GM18858 (cell line): ENCODE data around the gene LMTK2.

ENCODE experiments used
- ATAC-seq: cut with Tn5 transposase; IDR thresholded peaks from one replicate; pipeline ENCODE4 v1.9.1; 2021; ENCODE audit not compliant: unreplicated experiment

Gene LMTK2

GRCh38 chr7:98233219-98234070 is 126.8 kb downstream of the LMTK2 start:
- no peak for ATAC-seq

DNA sequence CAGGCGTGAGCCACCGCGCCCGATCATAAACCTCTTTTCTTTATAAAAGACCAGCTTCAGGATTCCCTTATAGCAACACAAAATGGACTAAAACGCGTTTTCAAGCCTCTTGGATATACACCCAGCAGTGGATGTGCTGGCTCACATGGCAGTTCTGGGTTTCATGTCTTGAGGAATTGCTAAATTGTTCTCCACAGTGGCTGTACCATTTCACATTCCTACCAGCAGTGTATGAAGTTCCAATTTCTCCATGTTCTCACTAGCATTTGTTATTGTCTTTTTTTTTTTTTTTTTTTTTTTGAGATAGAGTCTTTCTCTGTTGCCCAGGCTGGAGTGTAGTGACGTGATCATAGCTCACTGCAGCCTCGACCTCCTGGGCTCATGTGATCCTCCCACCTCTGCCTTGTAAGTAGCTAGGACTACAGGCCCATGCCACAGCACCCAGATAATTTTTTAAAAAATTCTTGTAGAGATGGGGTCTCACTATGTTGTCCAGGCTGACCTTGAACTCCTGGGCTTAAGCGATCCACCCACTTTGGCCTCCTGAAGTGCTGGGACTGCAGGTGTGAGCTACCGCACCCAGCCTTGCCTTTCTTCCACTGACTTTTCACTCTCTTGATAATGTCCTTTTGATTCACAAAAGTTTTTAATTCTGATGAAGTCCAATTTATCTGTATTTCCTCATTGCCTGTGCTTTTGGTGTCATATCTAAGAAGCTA is 127.9 kb downstream of the LMTK2 start:
- no peak for ATAC-seq

DNA sequence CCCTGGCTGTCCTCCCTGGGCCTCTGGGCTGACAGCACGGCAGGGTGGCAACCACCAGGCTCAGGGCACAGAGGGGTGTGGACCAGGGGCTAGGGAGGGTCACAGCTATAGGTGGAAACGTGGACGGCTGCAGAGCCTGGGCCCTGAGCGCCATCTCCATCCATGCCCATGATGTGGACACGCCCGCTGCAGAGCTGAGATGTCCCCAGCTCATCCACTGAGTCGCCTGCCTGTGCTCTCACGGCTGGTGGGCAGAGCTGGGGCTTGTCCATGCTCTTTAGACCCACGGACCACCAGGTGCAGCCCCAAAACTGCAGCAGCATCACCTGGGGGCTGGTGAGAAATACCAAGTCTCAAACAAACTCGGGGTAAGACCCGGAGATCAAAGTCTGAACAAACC is 129.2 kb downstream of the LMTK2 start:
- ATAC-seq, result no peak

DNA sequence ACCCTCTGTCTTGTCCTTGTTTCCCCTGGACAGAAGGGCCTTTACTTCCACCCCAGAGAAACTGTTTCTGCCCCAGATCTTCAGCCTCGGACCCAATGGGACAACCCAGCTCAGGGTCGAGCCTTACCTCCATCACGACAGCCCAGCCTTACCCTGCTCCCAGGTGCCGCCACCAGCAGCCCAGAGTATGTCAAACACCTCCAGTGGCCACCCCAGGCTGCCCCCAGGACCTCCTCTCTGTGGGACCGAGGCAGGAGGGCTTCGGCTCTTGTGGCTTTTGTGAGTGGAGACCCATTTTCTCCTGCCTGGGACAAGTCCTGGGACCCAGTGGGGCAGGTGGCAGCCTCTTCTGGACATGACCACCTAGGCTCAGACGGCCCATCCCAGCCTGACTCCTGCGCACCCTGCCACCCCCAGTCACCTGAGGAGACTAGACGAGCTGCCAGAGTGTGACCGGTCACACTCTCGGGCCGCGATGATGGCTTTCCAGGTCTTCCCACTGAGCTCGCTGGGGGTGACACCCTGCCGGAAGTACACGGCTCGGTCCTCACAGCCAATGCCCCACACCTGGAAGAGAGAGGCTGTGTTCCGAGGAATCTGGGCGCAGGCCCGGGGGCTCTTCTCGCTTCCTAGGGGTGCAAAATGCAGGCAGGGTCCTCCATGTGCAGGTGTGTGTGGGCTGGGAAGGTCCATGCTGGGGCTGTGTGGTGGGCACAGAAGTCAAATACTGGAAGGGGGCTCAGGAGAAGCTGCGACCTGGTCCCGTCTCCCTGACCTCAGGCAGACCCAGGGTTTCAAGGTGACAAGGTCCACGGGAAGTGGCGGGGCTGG is 129.9 kb downstream of the LMTK2 start:
- no peak for ATAC-seq

DNA sequence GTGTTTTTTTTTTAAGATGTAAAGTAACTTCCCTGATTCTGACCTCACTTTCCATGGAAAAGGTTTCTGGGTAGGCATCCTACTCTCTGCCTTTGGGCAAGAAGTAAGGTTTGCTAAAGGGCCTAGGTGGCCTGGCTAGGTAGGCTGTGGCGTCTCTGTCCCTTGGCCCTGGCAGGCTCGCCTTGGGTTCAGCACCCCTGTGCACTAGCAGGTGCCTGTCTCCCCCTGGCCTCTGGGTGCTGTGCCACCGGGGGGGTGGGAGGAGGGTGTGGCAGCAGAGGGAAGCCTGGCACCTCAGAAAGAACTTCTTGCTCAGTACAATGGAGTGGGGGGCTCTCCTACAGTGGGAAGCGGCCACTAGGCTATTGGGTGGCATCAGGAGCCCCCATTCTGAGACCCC is 131.4 kb downstream of the LMTK2 start:
- ATAC-seq, result no peak

- ATAC-seq, result no peak
Observed at GRCh38 chr7:98238976-98239375, 132.3 kb downstream of the LMTK2 start.

- no peak for ATAC-seq
Observed at GRCh38 chr7:98240961-98241673, 134.5 kb downstream of the LMTK2 start.

DNA sequence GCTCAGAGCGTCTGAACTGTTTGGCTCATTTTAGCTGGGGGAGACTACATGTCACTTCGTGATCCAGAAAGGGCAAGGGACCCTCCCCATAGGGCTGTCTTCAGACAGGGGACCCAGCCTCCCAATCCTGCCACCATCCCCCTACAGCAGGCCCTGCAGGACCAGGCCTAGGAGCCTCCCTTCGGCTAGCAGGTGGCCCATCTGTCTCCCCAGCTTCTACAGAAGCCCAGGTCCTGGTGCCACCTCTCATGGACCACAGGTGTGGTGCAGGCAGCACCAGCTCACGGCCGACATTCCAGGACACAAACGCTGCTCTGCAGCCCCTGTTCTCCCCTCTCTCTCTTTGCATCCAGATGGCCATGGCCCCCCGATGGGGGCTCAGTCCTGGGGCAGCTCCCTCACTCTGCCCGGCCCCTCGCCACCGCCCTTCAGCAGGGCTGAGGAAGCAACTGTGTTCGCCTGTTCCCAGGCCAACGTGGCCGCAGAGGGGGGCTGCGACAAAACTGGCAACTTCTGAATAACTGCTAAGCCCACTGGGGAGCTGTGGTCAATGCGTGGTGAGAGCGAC is 135.1 kb downstream of the LMTK2 start:
- ATAC-seq, result no peak

DNA sequence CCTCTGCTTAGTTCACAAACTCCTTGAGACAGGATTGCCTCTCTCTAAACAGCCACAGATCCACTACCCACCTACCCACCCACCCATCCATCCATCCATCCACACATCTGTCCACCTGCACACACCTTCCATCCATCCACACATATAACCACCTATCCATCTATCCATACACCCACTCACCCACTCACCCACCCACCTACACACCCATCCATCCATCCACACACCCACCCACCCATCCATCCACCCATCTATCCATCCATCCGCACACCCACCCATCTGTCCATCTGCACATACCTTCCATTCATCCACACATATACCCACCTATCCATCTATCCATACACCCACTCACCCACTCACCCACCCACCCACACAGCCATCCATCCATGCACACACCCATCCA is 135.7 kb downstream of the LMTK2 start:
- ATAC-seq, result no peak

GRCh38 chr7:98242934-98243333 is 136.3 kb downstream of the LMTK2 start:
- ATAC-seq, result no peak

GRCh38 chr7:98244871-98245270 is 138.2 kb downstream of the LMTK2 start:
- ATAC-seq, result no peak

- no peak for ATAC-seq
Observed at GRCh38 chr7:98248156-98248555, 141.5 kb downstream of the LMTK2 start.

DNA sequence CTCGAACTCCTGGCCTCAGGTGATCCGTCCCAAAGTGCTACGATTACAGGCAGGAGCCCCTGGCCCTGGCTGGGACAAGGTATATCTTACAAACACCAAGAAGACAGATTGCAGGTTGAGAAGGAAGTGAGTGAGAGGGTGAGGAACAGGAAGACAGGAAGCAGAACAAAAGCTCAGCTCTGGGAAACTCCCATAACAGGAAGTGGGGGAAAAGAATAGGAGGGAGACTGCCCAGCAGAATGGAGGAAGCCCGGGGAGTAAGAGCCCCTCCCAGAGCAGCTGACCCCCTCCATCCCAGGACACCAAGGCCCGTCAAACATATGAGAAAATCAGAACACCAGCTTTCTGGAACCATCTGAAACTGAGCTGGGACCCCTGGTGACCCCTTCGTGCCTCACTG is 142.4 kb downstream of the LMTK2 start:
- no peak for ATAC-seq

- ATAC-seq, result no peak
Observed at GRCh38 chr7:98250789-98251188, 144.1 kb downstream of the LMTK2 start.

- ATAC-seq, result no peak
Observed at GRCh38 chr7:98251231-98251600, 144.6 kb downstream of the LMTK2 start.

GRCh38 chr7:98251601-98252424 is 145.2 kb downstream of the LMTK2 start, which contains the start of gene TECPR1:
Gene TECPR1 (minus strand): TSS chr7:98252232. CDS start chr7:98246146, 6,086 bp downstream.
- peak; percentile 97 for ATAC-seq

- no peak for ATAC-seq
Observed at GRCh38 chr7:98252425-98253054, 145.9 kb downstream of the LMTK2 start.

DNA sequence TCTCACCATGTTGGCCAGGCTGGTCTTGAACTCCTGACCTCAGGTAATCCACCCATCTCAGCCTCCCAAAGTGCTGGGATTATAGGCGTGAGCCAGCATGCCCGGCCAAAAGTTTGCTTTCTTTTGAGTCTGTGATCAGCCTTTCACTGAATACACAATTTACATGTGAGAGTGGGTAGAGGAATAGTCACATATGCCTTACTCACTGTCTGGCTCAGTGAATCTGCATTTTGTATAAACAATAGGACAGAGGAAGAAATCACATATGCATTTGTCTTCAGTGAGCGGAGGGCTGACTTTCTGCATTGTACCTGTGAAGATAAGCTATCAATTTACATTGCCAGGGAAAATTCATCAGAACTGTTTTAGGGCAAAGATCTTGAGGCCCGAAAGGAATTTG is 147.9 kb downstream of the LMTK2 start:
- ATAC-seq, result no peak

DNA sequence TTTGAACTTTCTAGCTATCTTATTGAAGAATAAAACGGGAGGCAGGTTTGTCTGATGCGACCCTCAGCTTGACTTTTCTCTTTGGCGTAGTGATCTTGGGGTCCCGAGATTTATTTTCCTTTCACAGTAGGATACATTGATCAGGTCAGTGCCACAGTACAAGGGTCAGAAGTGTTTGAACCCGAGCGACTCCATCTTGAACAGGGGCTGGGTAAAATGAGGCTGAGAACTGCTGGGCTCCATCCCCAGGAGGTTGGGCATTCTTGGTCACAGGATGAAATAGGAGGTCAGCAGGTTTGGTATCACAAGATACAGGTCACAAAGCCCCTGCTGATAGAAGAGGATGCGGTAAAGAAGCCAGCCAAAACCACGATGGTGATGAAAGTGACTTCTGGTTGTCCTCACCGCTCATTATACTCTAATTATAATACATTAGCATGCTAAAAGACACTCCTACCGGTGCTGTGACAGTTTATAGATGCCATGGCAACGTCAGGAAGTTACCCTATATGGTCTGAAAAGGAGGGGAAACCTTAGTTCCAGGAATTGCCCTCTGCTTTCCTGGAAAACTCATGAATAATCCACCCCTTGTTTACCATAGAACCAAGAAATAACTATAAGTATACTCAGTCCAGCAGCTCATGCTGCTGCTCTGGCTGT is 148.4 kb downstream of the LMTK2 start:
- no peak for ATAC-seq
